Astrocyte (in vitro differentiated cells and primary cell): ENCODE data around the gene ARV1. TPM values are rescaled to one million over a fixed set of nuclear protein-coding genes. Genes with fewer than 3 reads are reported as not detected.

Experiments used
- DNase-seq: peaks from one replicate; pipeline ENCODE4 v3.0.0-alpha.2; 2010; ENCODE audit warnings: low read depth
- FAIRE-seq: peaks from 2 replicates; lab custom pipeline; 2011; peaks lifted over from hg19 to GRCh38; lab: Jason Lieb, UNC
- H2AFZ ChIP-seq: 2 replicates; pipeline ENCODE4 v1.6.0; 2012; ENCODE audit warnings: low read depth, low read length, inconsistent platforms
- H3K27ac ChIP-seq: 2 replicates; pipeline ENCODE4 v1.5.1; 2011; ENCODE audit warnings: low read depth, low read length, inconsistent platforms
- H3K27me3 ChIP-seq: 2 replicates; pipeline ENCODE4 v1.6.0; 2011; ENCODE audit warnings: low read length, inconsistent platforms; ENCODE audit not compliant: insufficient read depth
- H3K36me3 ChIP-seq: 2 replicates; pipeline ENCODE4 v1.5.1; 2011; ENCODE audit warnings: low read length, inconsistent platforms; ENCODE audit not compliant: insufficient read depth
- H3K4me1 ChIP-seq: 2 replicates; pipeline ENCODE4 v1.5.1; 2011; ENCODE audit warnings: low read length, inconsistent platforms; ENCODE audit not compliant: insufficient read depth
- H3K4me2 ChIP-seq: 2 replicates; pipeline ENCODE4 v1.6.0; 2012; ENCODE audit warnings: low read length, inconsistent platforms
- H3K4me3 ChIP-seq: 2 replicates; pipeline ENCODE4 v1.5.1; 2011; ENCODE audit warnings: low read depth, mild to moderate bottlenecking, low read length, inconsistent platforms; ENCODE audit not compliant: insufficient read depth
- H3K79me2 ChIP-seq: 2 replicates; pipeline ENCODE4 v1.6.0; 2012; ENCODE audit warnings: mild to moderate bottlenecking, low read length, inconsistent platforms; ENCODE audit not compliant: insufficient read depth
- H3K9ac ChIP-seq: 2 replicates; pipeline ENCODE4 v1.6.0; 2012; ENCODE audit warnings: mild to moderate bottlenecking, low read length, inconsistent platforms
- H3K9me3 ChIP-seq: 2 replicates; pipeline ENCODE4 v1.5.1; 2012; ENCODE audit warnings: low read depth, mild to moderate bottlenecking, low read length, inconsistent platforms; ENCODE audit not compliant: insufficient read depth
- H4K20me1 ChIP-seq: 2 replicates; pipeline ENCODE4 v1.6.0; 2012; ENCODE audit warnings: low read length, inconsistent platforms; ENCODE audit not compliant: insufficient read depth
- H3K27ac Mint-ChIP-seq: one replicate; pipeline ENCODE4 v1.8.0; 2021; ENCODE audit warnings: mild to moderate bottlenecking, mixed read lengths; ENCODE audit not compliant: unreplicated experiment
- H3K27me3 Mint-ChIP-seq: one replicate; pipeline ENCODE4 v1.8.0; 2021; ENCODE audit warnings: low read depth, mixed read lengths; ENCODE audit not compliant: unreplicated experiment
- H3K36me3 Mint-ChIP-seq: one replicate; pipeline ENCODE4 v1.8.0; 2021; ENCODE audit warnings: low read depth, mixed read lengths; ENCODE audit not compliant: unreplicated experiment
- H3K4me1 Mint-ChIP-seq: one replicate; pipeline ENCODE4 v1.8.0; 2021; ENCODE audit warnings: low read depth, mixed read lengths; ENCODE audit not compliant: unreplicated experiment
- H3K4me3 Mint-ChIP-seq: one replicate; pipeline ENCODE4 v1.8.0; 2021; ENCODE audit warnings: mild to moderate bottlenecking, moderate library complexity, mixed read lengths; ENCODE audit not compliant: unreplicated experiment
- H3K9me3 Mint-ChIP-seq: one replicate; pipeline ENCODE4 v1.8.0; 2021; ENCODE audit warnings: mild to moderate bottlenecking, mixed read lengths; ENCODE audit not compliant: unreplicated experiment
- EZH2 ChIP-seq: IDR thresholded peaks from 2 replicates; pipeline ENCODE4 v1.6.1; 2012; ENCODE audit warnings: mild to moderate bottlenecking, low read length, inconsistent platforms; ENCODE audit not compliant: insufficient read depth
- total RNA-seq: library from RNA; stranded (reverse); gene quantifications from 2 replicates; pipeline ENCODE4 v1.2.1, GENCODE V29; 2021
- TF ChIP-seq, protein P1 (sequence below): IDR thresholded peaks from 2 replicates; pipeline ENCODE4 v1.5.1; 2011; ENCODE audit warnings: low read depth, mild to moderate bottlenecking, inconsistent platforms, low read length, moderate library complexity; ENCODE audit not compliant: insufficient read depth

ARV1 gene
- total RNA-seq, 1 donor from 2014 or later, result 14.4 TPM

DNA sequence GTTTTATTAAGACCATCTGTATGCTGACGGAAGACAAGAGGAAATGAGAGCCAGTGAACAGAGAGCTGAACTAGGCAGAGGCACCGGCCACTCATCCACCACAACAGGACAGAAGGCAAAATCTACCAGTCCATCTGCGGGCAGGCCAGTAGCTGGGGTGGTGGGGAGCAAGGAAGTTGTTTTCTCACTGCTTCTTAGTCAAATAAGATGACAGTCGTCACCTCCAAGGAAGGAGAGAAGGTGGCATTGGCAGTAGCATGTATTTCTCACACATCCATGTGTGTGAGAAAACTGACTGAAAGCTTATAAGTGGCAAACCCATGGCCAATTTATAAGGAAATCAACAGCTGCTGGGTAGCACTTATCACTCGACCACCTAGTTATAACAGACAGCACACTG lies 8.5 kb upstream of the ARV1 start:
- no peaks in the 10 kb centered on the region for H3K9me3 ChIP-seq
- peaks cover 3% of the 10 kb centered on the region for H3K79me2 ChIP-seq
- H3K4me1 ChIP-seq, result no peaks in the 10 kb centered on the region
- Mint-ChIP-seq H3K27ac (no peak overlapping the region), H3K4me1 (peaks cover 7% of the 10 kb centered on the region), H3K36me3 (no peaks in the 10 kb centered on the region), H3K9me3 (no peaks in the 10 kb centered on the region), H3K4me3 (no peak overlapping the region), H3K27me3 (no peaks in the 10 kb centered on the region)
- peaks cover 4% of the 10 kb centered on the region for H4K20me1 ChIP-seq
- H3K9ac ChIP-seq, result no peak overlapping the region
- no peaks in the 10 kb centered on the region for H3K36me3 ChIP-seq
- H3K4me2 ChIP-seq, result no peak overlapping the region
- H3K27ac ChIP-seq, result no peak overlapping the region
- no peak overlapping the region for H3K4me3 ChIP-seq
- no peak for TF ChIP-seq EZH2
- TF ChIP-seq, protein P1, sequence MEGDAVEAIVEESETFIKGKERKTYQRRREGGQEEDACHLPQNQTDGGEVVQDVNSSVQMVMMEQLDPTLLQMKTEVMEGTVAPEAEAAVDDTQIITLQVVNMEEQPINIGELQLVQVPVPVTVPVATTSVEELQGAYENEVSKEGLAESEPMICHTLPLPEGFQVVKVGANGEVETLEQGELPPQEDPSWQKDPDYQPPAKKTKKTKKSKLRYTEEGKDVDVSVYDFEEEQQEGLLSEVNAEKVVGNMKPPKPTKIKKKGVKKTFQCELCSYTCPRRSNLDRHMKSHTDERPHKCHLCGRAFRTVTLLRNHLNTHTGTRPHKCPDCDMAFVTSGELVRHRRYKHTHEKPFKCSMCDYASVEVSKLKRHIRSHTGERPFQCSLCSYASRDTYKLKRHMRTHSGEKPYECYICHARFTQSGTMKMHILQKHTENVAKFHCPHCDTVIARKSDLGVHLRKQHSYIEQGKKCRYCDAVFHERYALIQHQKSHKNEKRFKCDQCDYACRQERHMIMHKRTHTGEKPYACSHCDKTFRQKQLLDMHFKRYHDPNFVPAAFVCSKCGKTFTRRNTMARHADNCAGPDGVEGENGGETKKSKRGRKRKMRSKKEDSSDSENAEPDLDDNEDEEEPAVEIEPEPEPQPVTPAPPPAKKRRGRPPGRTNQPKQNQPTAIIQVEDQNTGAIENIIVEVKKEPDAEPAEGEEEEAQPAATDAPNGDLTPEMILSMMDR, result no peak
- no peak for FAIRE-seq
- no peak for DNase-seq
- H3K27me3 ChIP-seq, result no peaks in the 10 kb centered on the region
- H2AFZ ChIP-seq, result no peak overlapping the region

DNA sequence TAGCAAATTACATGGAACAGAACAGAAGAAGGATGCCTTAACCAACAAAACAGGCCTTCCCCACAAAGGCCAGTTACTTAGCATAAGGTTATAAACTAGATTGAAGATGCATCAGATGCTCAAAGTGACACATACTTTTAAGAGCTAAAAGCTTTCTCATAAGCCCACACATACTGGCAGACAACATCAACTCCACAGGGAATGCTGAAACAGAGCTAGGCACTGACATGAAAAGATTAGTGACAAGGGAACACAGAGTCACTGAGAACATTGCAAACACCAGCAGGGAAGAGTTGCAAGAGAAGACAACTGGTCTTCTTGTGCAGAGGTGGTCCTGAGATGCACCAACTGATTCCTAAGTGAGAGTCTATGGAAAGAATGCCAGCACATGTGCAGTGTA lies 7.1 kb upstream of the ARV1 start:
- H3K4me1 ChIP-seq, result no peaks in the 10 kb centered on the region
- no peak overlapping the region for H3K4me2 ChIP-seq
- no peak overlapping the region for H3K27ac ChIP-seq
- H3K4me3 Mint-ChIP-seq, result no peak overlapping the region
- H3K9me3 ChIP-seq, result no peaks in the 10 kb centered on the region
- FAIRE-seq (no peak), DNase-seq (no peak)
- no peaks in the 10 kb centered on the region for H3K27me3 Mint-ChIP-seq
- TF ChIP-seq EZH2, result no peak
- TF ChIP-seq, protein P1, result no peak
- no peak overlapping the region for H3K27ac Mint-ChIP-seq
- H3K9me3 Mint-ChIP-seq, result no peaks in the 10 kb centered on the region
- H3K36me3 ChIP-seq, result no peaks in the 10 kb centered on the region
- no peak overlapping the region for H2AFZ ChIP-seq
- H3K36me3 Mint-ChIP-seq, result no peaks in the 10 kb centered on the region
- H3K27me3 ChIP-seq, result no peaks in the 10 kb centered on the region
- no peak overlapping the region for H3K4me3 ChIP-seq
- H3K4me1 Mint-ChIP-seq, result peaks cover 7% of the 10 kb centered on the region
- no peak overlapping the region for H3K9ac ChIP-seq
- peaks cover 5% of the 10 kb centered on the region for H3K79me2 ChIP-seq
- peaks cover 6% of the 10 kb centered on the region for H4K20me1 ChIP-seq

DNA sequence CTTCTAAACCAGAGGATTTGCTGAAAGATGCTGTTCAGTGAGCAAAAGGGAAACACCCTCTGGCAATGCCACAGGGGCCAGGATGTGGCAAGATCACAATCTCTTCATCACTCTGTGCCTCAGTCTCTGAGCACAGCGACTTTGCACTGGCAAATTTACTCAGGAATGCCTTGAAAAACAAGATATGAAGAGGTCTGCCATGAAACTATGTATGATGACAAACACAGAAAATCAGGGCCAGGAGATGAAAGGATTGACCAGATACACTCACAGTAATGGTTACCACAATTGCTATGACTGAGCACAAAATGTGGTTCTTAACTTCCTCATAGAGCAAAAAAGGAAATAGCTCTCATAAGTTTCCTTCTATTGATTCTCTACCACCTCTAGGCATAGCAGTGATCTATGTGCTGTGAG lies 6.0 kb upstream of the ARV1 start:
- Histone ChIP-seq H3K4me3 (no peak overlapping the region), H2AFZ (no peak overlapping the region), H3K9me3 (no peaks in the 10 kb centered on the region), H3K27me3 (no peaks in the 10 kb centered on the region), H3K4me1 (peaks cover 3% of the 10 kb centered on the region), H3K79me2 (peaks cover 10% of the 10 kb centered on the region), H3K9ac (no peak overlapping the region), H3K27ac (no peak overlapping the region), H4K20me1 (peaks cover 6% of the 10 kb centered on the region), H3K4me2 (no peak overlapping the region), H3K36me3 (no peaks in the 10 kb centered on the region)
- H3K9me3 Mint-ChIP-seq, result no peaks in the 10 kb centered on the region
- no peaks in the 10 kb centered on the region for H3K36me3 Mint-ChIP-seq
- DNase-seq (peak; percentile 9), FAIRE-seq (no peak)
- TF ChIP-seq, protein P1, result no peak
- no peak for TF ChIP-seq EZH2
- no peaks in the 10 kb centered on the region for H3K27me3 Mint-ChIP-seq
- H3K27ac Mint-ChIP-seq, result no peak overlapping the region
- H3K4me3 Mint-ChIP-seq, result no peak overlapping the region
- H3K4me1 Mint-ChIP-seq, result peaks cover 11% of the 10 kb centered on the region
